IMR-90 (cell line): ENCODE results near the gene PRR18. TPM values are rescaled to one million over a fixed set of nuclear protein-coding genes. Genes with fewer than 3 reads are reported as not detected.

Experiments
- ATAC-seq: fragments of 200-7000 bp; cut with Tn5 transposase; 2 replicates; pipeline ENCODE4 v1.9.1; 2020; ENCODE audit warnings: low read depth, mild to moderate bottlenecking, moderate library complexity
- BruUV-seq: library from RNA; stranded (reverse); fragments of 400-500 nt; replicated peaks from 2 replicates; lab custom pipeline; 2021; lab: Mats Ljungman, UMichigan
- CTCF ChIA-PET: fragments of 300-600 bp; formaldehyde crosslinking; extraction: SDS; loops from one replicate; lab custom pipeline; 2021; ENCODE audit warnings: antibody characterized with exemption; lab: Yijun Ruan, JAX
- POLR2A ChIA-PET: fragments of 300-600 bp; sonication (Branson Sonifier 250); formaldehyde crosslinking; loops from one replicate; lab custom pipeline; 2022; ENCODE audit warnings: antibody characterized with exemption; ENCODE audit not compliant: unreplicated experiment; lab: Charles Lee
- DNase-seq: peaks from one replicate; pipeline ENCODE4 v3.0.0; 2013
- H2AFZ ChIP-seq: replicated peaks from 2 replicates; pipeline ENCODE3; 2013; ENCODE audit warnings: low read length, mild to moderate bottlenecking; ENCODE audit not compliant: poor library complexity
- H2AK5ac ChIP-seq: 2 replicates; pipeline ENCODE4 v1.6.1; 2013; ENCODE audit warnings: low read depth, low read length, inconsistent platforms
- H2AK9ac ChIP-seq: replicated peaks from 2 replicates; pipeline ENCODE3; 2013; ENCODE audit warnings: mild to moderate bottlenecking, low read depth, low read length, moderate library complexity; ENCODE audit not compliant: poor library complexity
- H2BK120ac ChIP-seq: 2 replicates; pipeline ENCODE4 v1.6.1; 2013; ENCODE audit warnings: low read depth, low read length, inconsistent platforms
- H2BK15ac ChIP-seq: 3 replicates; pipeline ENCODE4 v1.6.1; 2013; ENCODE audit warnings: low read depth, low read length, inconsistent platforms
- H2BK20ac ChIP-seq: 2 replicates; pipeline ENCODE4 v1.6.1; 2013; ENCODE audit warnings: low read depth, mild to moderate bottlenecking, inconsistent platforms, low read length, moderate library complexity
- H2BK5ac ChIP-seq: 2 replicates; pipeline ENCODE4 v1.6.1; 2013; ENCODE audit warnings: mild to moderate bottlenecking, low read depth, low read length, inconsistent platforms; ENCODE audit not compliant: poor library complexity, severe bottlenecking
- H3K14ac ChIP-seq: replicated peaks from 2 replicates; pipeline ENCODE4 v1.6.1; 2013; ENCODE audit warnings: low read depth, low read length, inconsistent platforms
- H3K18ac ChIP-seq: 2 replicates; pipeline ENCODE4 v1.6.1; 2013; ENCODE audit warnings: low read depth, low read length, control low read depth
- H3K23ac ChIP-seq: 2 replicates; pipeline ENCODE4 v1.6.1; 2013; ENCODE audit warnings: low read depth, low read length, inconsistent platforms
- H3K27ac ChIP-seq: 2 replicates; pipeline ENCODE4 v1.5.1; 2013; ENCODE audit warnings: mild to moderate bottlenecking, control low read depth, low read length; ENCODE audit not compliant: insufficient read depth
- H3K27me3 ChIP-seq: 2 replicates; pipeline ENCODE4 v1.6.1; 2013; ENCODE audit warnings: low read length; ENCODE audit not compliant: control insufficient read depth, insufficient read depth
- H3K36me3 ChIP-seq: 2 replicates; pipeline ENCODE4 v1.6.1; 2013; ENCODE audit warnings: low read length, mixed read lengths; ENCODE audit not compliant: control insufficient read depth, insufficient read depth
- H3K4ac ChIP-seq: 2 replicates; pipeline ENCODE4 v1.6.1; 2013; ENCODE audit warnings: low read depth, low read length, inconsistent platforms
- H3K4me1 ChIP-seq: 2 replicates; pipeline ENCODE4 v1.6.1; 2013; ENCODE audit warnings: low read length, mixed read lengths; ENCODE audit not compliant: control insufficient read depth, insufficient read depth
- H3K4me2 ChIP-seq: 2 replicates; pipeline ENCODE4 v1.6.1; 2013; ENCODE audit warnings: low read depth, mild to moderate bottlenecking, control low read depth, low read length, moderate library complexity
- H3K4me3 ChIP-seq: 2 replicates; pipeline ENCODE4 v1.5.1; 2013; ENCODE audit warnings: low read depth, mild to moderate bottlenecking, control low read depth, low read length, moderate library complexity; ENCODE audit not compliant: insufficient read depth
- H3K56ac ChIP-seq: 2 replicates; pipeline ENCODE4 v1.6.1; 2013; ENCODE audit warnings: low read length, inconsistent platforms; ENCODE audit not compliant: insufficient read depth; ENCODE audit errors: extremely low read depth
- H3K79me1 ChIP-seq, 2 experiments: 2 replicates each; pipeline ENCODE4 v1.6.1; 2013; ENCODE audit warnings: low read length in 2 of 2, inconsistent platforms in 1 of 2, low read depth in 1 of 2
- H3K9ac ChIP-seq: 2 replicates; pipeline ENCODE4 v1.6.1; 2013; ENCODE audit warnings: low read depth, low read length, control low read depth
- H3K9me1 ChIP-seq: 2 replicates; pipeline ENCODE4 v1.6.1; 2013; ENCODE audit warnings: low read length, inconsistent platforms; ENCODE audit not compliant: insufficient read depth
- H3K9me3 ChIP-seq: 2 replicates; pipeline ENCODE4 v1.6.1; 2013; ENCODE audit warnings: low read length; ENCODE audit not compliant: control insufficient read depth, insufficient read depth
- H4K20me1 ChIP-seq: 2 replicates; pipeline ENCODE4 v1.6.1; 2013; ENCODE audit warnings: low read length, inconsistent platforms; ENCODE audit not compliant: insufficient read depth
- H4K5ac ChIP-seq: 2 replicates; pipeline ENCODE4 v1.6.1; 2013; ENCODE audit warnings: mild to moderate bottlenecking, low read depth, low read length, control low read depth
- H4K8ac ChIP-seq, 2 experiments: 2 replicates each; pipeline ENCODE4 v1.6.1; 2013; ENCODE audit warnings: low read depth in 2 of 2, low read length in 2 of 2, control low read depth in 1 of 2, inconsistent platforms in 1 of 2
- H4K91ac ChIP-seq: 2 replicates; pipeline ENCODE4 v1.6.1; 2013; ENCODE audit warnings: low read depth, low read length, inconsistent platforms; ENCODE audit not compliant: insufficient read depth
- BHLHE40 ChIP-seq: fragments of 150-350 bp; IDR thresholded peaks from 2 replicates; pipeline ENCODE4 v1.6.1; 2016; ENCODE audit warnings: mild to moderate bottlenecking, low read depth, low read length
- ELK1 ChIP-seq: fragments of 150-350 bp; IDR thresholded peaks from 2 replicates; pipeline ENCODE4 v1.6.1; 2016; ENCODE audit warnings: low read depth, mild to moderate bottlenecking, low read length, moderate library complexity, borderline replicate concordance
- NFE2L2 ChIP-seq: fragments of 150-350 bp; IDR thresholded peaks from 2 replicates; pipeline ENCODE4 v1.6.1; 2016; ENCODE audit warnings: low read depth, mild to moderate bottlenecking, low read length
- RFX5 ChIP-seq: IDR thresholded peaks from 2 replicates; pipeline ENCODE4 v1.8.0; 2012; ENCODE audit warnings: low read depth, mild to moderate bottlenecking, low read length, moderate library complexity
- SMC3 ChIP-seq: fragments of 150-350 bp; IDR thresholded peaks from 2 replicates; pipeline ENCODE4 v1.6.1; 2016; ENCODE audit warnings: low read depth, mild to moderate bottlenecking, antibody characterized with exemption, low read length, moderate library complexity
- WGBS, 2 experiments: methylation state at CpG; one replicate each; pipeline versions ENCODE4 v1.1.5 to v1.1.7; 2013; ENCODE audit warnings: missing lambda C conversion rate in 2 of 2; ENCODE audit not compliant: insufficient read length in 1 of 2; ENCODE audit errors: extremely low coverage in 2 of 2; 5-methylcytosine and 5-hydroxymethylcytosine counted together
- dilution Hi-C: fragments of 300-500 bp; cut with HindIII; formaldehyde crosslinking; loops from one replicate; pipeline ENCODE4 v1.14.3; 2018; ENCODE audit warnings: low sequenced_read_pairs; ENCODE audit not compliant: unreplicated experiment
- in situ Hi-C: fragments of 300-500 bp; cut with MboI; formaldehyde crosslinking; loops from 3 replicates; pipeline ENCODE4 v1.14.3; 2019; ENCODE audit warnings: low sequenced_read_pairs, inconsistent platforms, mixed read lengths
- intact Hi-C: fragments of 100-400 bp; cut with micrococcal nuclease; formaldehyde crosslinking; loops from 2 replicates; pipeline ENCODE4 v1.10.0; 2022
- polyA plus RNA-seq, 3 experiments: library from polyadenylated mRNA; depleted of rRNA; stranded (reverse); fragments of >200 nt; gene quantifications; 2 replicates each; pipeline ENCODE4 v1.2.3, GENCODE V29; 2012; ENCODE audit warnings: low replicate concordance in 1 of 3
- total RNA-seq: library from RNA; depleted of rRNA; stranded (reverse); fragments of >200 nt; gene quantifications from 2 replicates; pipeline ENCODE4 v1.2.3, GENCODE V29; 2012

PRR18 gene
- total and polyA plus RNA-seq, 2 of the 4 experiments (the other 2 are of a cell fraction) = not detected

- no peak overlapping the region for H3K4me3 ChIP-seq
- TF ChIP-seq SMC3 = no peak
- TF ChIP-seq RFX5 = no peak
- TF ChIP-seq BHLHE40 = no peak
- no peak for TF ChIP-seq NFE2L2
- TF ChIP-seq ELK1 = no peak
- H3K79me1 ChIP-seq = peaks cover 26 to 88% of the 10 kb centered on the region in 2 experiments
- no peak overlapping the region for H3K18ac ChIP-seq
- no peak overlapping the region for H4K91ac ChIP-seq
- H3K9me1 ChIP-seq = peaks cover 12% of the 10 kb centered on the region
- in situ Hi-C loops = no loop called here
- peaks cover 85% of the 10 kb centered on the region for H4K20me1 ChIP-seq
- dilution Hi-C loops = no loop called here
- H2AK5ac ChIP-seq = no peak overlapping the region
- no peak overlapping the region for H3K9ac ChIP-seq
- no peak overlapping the region for H4K5ac ChIP-seq
- no peak overlapping the region for H4K8ac ChIP-seq
- no peaks in the 10 kb centered on the region for H3K9me3 ChIP-seq
- no TSS peak for BruUV-seq
- H3K4ac ChIP-seq = no peak overlapping the region
- no peak for ATAC-seq
- no peak overlapping the region for H3K14ac ChIP-seq
- H3K36me3 ChIP-seq = peaks cover 22% of the 10 kb centered on the region
- H3K27ac ChIP-seq = no peak overlapping the region
- no peak overlapping the region for H3K23ac ChIP-seq
- H2BK5ac ChIP-seq = no peak overlapping the region
- H3K27me3 ChIP-seq = no peaks in the 10 kb centered on the region
- H2AFZ ChIP-seq = no peak overlapping the region
- no peak overlapping the region for H3K4me2 ChIP-seq
- DNase-seq = no peak
- ChIA-PET CTCF (no interaction called here), POLR2A (no interaction called here)
- H3K4me1 ChIP-seq = peaks cover 7% of the 10 kb centered on the region; the same call in 1 of the 2 replicates
- no peak overlapping the region for H2AK9ac ChIP-seq
- WGBS, 2 experiments = no CpG with 5 or more reads among the region's 3 CpGs
- H2BK120ac ChIP-seq = no peak overlapping the region
- intact Hi-C loops = no loop called here
- H2BK15ac ChIP-seq = no peak overlapping the region
- H2BK20ac ChIP-seq = no peak overlapping the region
- no peak overlapping the region for H3K56ac ChIP-seq
These were observed 28.7 kb upstream of the PRR18 start for GRCh38 chr6:166336847-166337246.
